NCI-H2196 (cell line): ENCODE measurements around the gene PIK3C3.

ENCODE experiments used
- DNase-seq: peaks from one replicate; lab custom pipeline; 2025; ENCODE audit not compliant: unreplicated experiment; lab: John Stamatoyannopoulos, UW

PIK3C3 gene

DNA sequence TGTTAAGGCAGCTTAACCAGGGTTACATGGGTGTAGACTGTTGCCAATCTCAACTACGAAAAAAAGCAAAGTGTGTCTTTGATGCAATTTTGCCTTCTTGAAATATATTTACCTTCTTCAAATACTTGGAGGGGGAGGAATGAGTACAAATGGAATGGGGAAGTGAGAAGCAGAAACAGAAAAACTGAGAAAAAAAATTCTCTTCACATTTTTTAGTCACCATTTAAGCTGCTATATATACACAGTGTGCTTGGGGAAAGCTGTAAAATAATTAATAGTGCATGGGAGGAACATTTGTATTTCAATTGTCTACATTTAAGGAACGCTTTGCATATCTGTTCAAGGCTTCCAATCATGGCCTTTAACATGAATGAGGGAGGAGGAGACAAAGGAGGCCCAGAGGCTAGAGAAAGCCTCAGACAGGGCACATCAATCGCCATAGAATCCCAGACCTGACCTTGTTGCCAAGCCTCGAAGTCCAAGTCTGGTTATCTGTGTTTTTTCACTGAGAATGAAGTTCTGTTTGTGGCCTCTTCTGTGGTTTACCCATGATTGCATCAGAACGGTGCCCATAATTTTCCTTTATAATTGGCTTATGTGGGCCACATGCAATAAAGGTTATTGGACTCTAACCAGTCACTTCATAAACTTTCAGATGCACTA lies 158.6 kb downstream of the PIK3C3 start:
- no peak for DNase-seq

- DNase-seq: peak; percentile 79
Measured at GRCh38 chr18:42114310-42114943, 159.4 kb downstream of the PIK3C3 start.

GRCh38 chr18:42126586-42126985 lies 171.6 kb downstream of the PIK3C3 start:
- no peak for DNase-seq

DNA sequence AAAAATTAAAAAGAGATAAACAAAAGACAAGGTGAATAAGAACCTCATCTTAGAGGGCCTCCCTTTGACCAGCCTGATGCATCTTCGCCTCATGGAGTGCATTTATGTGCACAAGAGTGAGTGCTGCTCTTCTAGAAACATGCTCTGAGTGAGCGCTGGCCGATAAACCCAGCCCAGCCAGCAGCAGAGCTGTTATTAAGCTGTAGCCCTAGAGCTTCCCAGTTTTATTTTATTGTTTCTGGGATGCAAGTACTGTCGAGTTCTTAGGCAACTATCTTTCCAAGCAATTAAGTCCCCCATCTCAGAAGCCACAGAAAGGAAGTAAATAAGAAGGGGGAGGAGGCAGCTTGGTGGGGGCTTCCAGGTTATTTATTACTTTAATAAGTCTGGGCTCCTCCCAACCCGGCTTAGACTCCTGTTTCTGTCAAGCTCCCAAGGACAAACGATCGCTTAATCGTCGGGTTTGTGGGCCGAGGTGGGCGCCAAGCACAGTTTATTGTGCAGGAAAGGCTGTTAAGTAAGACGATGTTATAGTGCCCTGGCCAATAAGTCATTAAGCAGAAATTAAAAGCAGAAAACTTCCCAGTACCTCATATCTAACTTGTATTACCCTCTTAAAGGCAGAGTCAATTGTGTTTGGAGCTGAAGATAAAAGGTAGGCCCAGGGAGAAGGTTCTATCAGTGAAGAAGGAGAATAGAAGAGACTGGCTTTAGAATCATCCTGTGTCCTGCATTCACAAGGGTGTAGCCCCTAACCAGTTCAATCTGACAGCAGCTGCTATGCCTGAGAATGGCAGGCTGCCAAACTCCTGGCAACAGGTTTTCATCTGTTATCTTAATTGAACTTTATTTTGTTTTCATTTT lies 176.3 kb downstream of the PIK3C3 start:
- DNase-seq: no peak

- no peak for DNase-seq
Measured at GRCh38 chr18:42131930-42132244, 176.9 kb downstream of the PIK3C3 start.
